GM12878 (cell line): ENCODE measurements around the gene ST3GAL5. TPM values are rescaled to one million over a fixed set of nuclear protein-coding genes. Genes with fewer than 3 reads are reported as not detected.

Experiments used
- ATAC-seq: fragments of 200-7000 bp; cut with Tn5 transposase; 3 replicates; pipeline ENCODE4 v1.9.1; 2020; ENCODE audit warnings: mild to moderate bottlenecking, moderate library complexity
- BruUV-seq: library from RNA; stranded (reverse); fragments of 400-500 nt; replicated peaks from 2 replicates; lab custom pipeline; 2021; lab: Mats Ljungman, UMichigan
- CTCF ChIA-PET: fragments of 300-600 bp; sonication (Branson Sonifier 250); formaldehyde crosslinking; extraction: SDS; loops from one replicate; lab custom pipeline; 2021; ENCODE audit warnings: inconsistent platforms; lab: Yijun Ruan, JAX
- POLR2A ChIA-PET: fragments of 350-600 bp; formaldehyde crosslinking; extraction: SDS; loops from one replicate; lab custom pipeline; 2021; ENCODE audit warnings: inconsistent platforms; lab: Charles Lee
- RAD21 ChIA-PET: fragments of 300-600 bp; sonication (Branson Sonifier 250); formaldehyde crosslinking; loops from one replicate; lab custom pipeline; 2023; ENCODE audit warnings: antibody characterized with exemption; ENCODE audit not compliant: unreplicated experiment; lab: Charles Lee
- SMC1A ChIA-PET: fragments of 300-600 bp; sonication (Branson Sonifier 250); formaldehyde crosslinking; loops from one replicate; lab custom pipeline; 2023; ENCODE audit not compliant: unreplicated experiment, uncharacterized antibody; lab: Charles Lee
- DNase-seq: peaks from one replicate; pipeline ENCODE4 v3.0.0-alpha.2; 2011; ENCODE audit warnings: low read depth, low spot score
- FAIRE-seq: peaks from 3 replicates; lab custom pipeline; 2011; peaks lifted over from hg19 to GRCh38; lab: Jason Lieb, UNC
- H2AFZ ChIP-seq: 2 replicates; pipeline ENCODE4 v1.6.0; 2011; ENCODE audit warnings: low read depth, low read length, control low read depth; ENCODE audit not compliant: control insufficient read depth
- H3K27ac ChIP-seq: 2 replicates; pipeline ENCODE4 v1.5.1; 2011; ENCODE audit warnings: control low read depth; ENCODE audit not compliant: control insufficient read depth, insufficient read depth
- H3K27me3 ChIP-seq, 2 experiments: replicated peaks in 1 of 2; 2 replicates each; pipeline versions ENCODE4 v1.6.0 to v1.6.1; 2011; ENCODE audit warnings: low read length in 1 of 2; ENCODE audit not compliant: control insufficient read depth in 2 of 2, insufficient read depth in 2 of 2
- H3K36me3 ChIP-seq, 2 experiments: 2 replicates each; pipeline ENCODE4 v1.5.1; 2011; ENCODE audit warnings: low read length in 1 of 2; ENCODE audit not compliant: control insufficient read depth in 2 of 2, insufficient read depth in 2 of 2
- H3K4me1 ChIP-seq: 2 replicates; pipeline ENCODE4 v1.6.1; 2011; ENCODE audit warnings: mild to moderate bottlenecking, low read length, moderate library complexity, mixed read lengths; ENCODE audit not compliant: control insufficient read depth, insufficient read depth
- H3K4me2 ChIP-seq: 2 replicates; pipeline ENCODE4 v1.6.0; 2011; ENCODE audit warnings: control low read depth; ENCODE audit not compliant: control insufficient read depth, insufficient read depth
- H3K4me3 ChIP-seq: fragments of 200-600 bp; sonication (generic); 2 replicates; pipeline ENCODE4 v1.5.1; 2016
- H3K79me2 ChIP-seq: 2 replicates; pipeline ENCODE4 v1.6.0; 2011; ENCODE audit warnings: low read length; ENCODE audit not compliant: control insufficient read depth, insufficient read depth
- H3K9ac ChIP-seq: 2 replicates; pipeline ENCODE4 v1.8.0; 2011; ENCODE audit warnings: low read length, control low read depth, mixed read lengths; ENCODE audit not compliant: control insufficient read depth, insufficient read depth
- H3K9me3 ChIP-seq: replicated peaks from 3 replicates; pipeline ENCODE4 v1.5.1; 2011; ENCODE audit warnings: mild to moderate bottlenecking, low read length; ENCODE audit not compliant: control insufficient read depth, insufficient read depth
- H4K20me1 ChIP-seq: 2 replicates; pipeline ENCODE4 v1.6.0; 2011; ENCODE audit not compliant: control insufficient read depth, insufficient read depth
- CEBPB ChIP-seq, 2 experiments: fragments of 150-350 bp in 1 of 2; IDR thresholded peaks; 2 replicates each; pipeline ENCODE4 v1.6.1; 2012 to 2014; ENCODE audit warnings: low read depth in 2 of 2, low read length in 2 of 2, borderline replicate concordance in 1 of 2, inconsistent platforms in 1 of 2
- NRF1 ChIP-seq: conservative IDR thresholded peaks from 2 replicates; pipeline ENCODE4 v1.6.1; 2011; ENCODE audit warnings: mild to moderate bottlenecking, low read depth, low read length, improper control_type of control experiment
- SMAD1 ChIP-seq: fragments of 450-650 bp; IDR thresholded peaks from 2 replicates; pipeline ENCODE4 v1.6.1; 2018; ENCODE audit warnings: mild to moderate bottlenecking, low read depth; ENCODE audit not compliant: partially characterized antibody
- SMC3 ChIP-seq: IDR thresholded peaks from 2 replicates; pipeline ENCODE4 v1.6.1; 2011; ENCODE audit warnings: low read length, improper control_type of control experiment, borderline replicate concordance
- STAT3 ChIP-seq: IDR thresholded peaks from 2 replicates; pipeline ENCODE4 v1.6.1; 2011; ENCODE audit warnings: low read depth, low read length, improper control_type of control experiment
- YBX1 ChIP-seq: fragments of 450-650 bp; IDR thresholded peaks from 2 replicates; pipeline ENCODE4 v1.6.1; 2016; ENCODE audit warnings: antibody characterized with exemption
- ZNF207 ChIP-seq: fragments of 450-650 bp; IDR thresholded peaks from 2 replicates; pipeline ENCODE4 v1.6.1; 2014; ENCODE audit warnings: antibody characterized with exemption, mild to moderate bottlenecking, borderline replicate concordance
- WGBS: methylation state at CpG from one replicate; pipeline ENCODE4 v1.1.6; 2016; ENCODE audit warnings: low lambda C conversion rate; ENCODE audit not compliant: insufficient replicate concordance, insufficient coverage; ENCODE audit errors: missing lambda C conversion rate; 5-methylcytosine and 5-hydroxymethylcytosine counted together
- in situ Hi-C: fragments of 300-500 bp; cut with MboI; formaldehyde crosslinking; loops from 9 replicates; pipeline ENCODE4 v1.14.3; 2018; ENCODE audit warnings: mixed read lengths
- intact Hi-C: fragments of 100-400 bp; cut with micrococcal nuclease; formaldehyde crosslinking; loops from one replicate; pipeline ENCODE4 v1.14.2; 2022; ENCODE audit not compliant: unreplicated experiment
- polyA plus RNA-seq, 11 experiments: library from polyadenylated mRNA; depleted of rRNA in 4 of 11; unstranded in 6 of 11; stranded (reverse) in 5 of 11; fragments of >200 nt; fragmentation: Nextera tagmentation in 4 of 11; fragmentation: Illumina TruSeq in 1 of 11; extraction: Ambion mirVana in 4 of 11; extraction: Trizol in 1 of 11; gene quantifications; 1 replicate in 1 of 11; 2 replicates in 10 of 11; pipeline versions ENCODE4 v1.2.1 to v1.2.3, GENCODE V29; 2011 to 2016; ENCODE audit warnings: inconsistent platforms in 2 of 11, missing spikeins in 2 of 11, low read depth in 1 of 11
- total RNA-seq, 4 experiments: library from RNA; depleted of rRNA in 3 of 4; stranded (reverse); fragments of >200 nt in 3 of 4; fragmentation: Illumina TruSeq in 1 of 4; extraction: Trizol in 1 of 4; gene quantifications; 2 replicates each; pipeline versions ENCODE4 v1.2.1 to v1.2.3, GENCODE V29; 2013 to 2021
- TF ChIP-seq, protein P1 (sequence below): fragments of 450-650 bp; IDR thresholded peaks from 2 replicates; pipeline ENCODE4 v1.6.1; 2016; ENCODE audit warnings: mild to moderate bottlenecking
- TF ChIP-seq, protein P2 (sequence below): fragments of 150-350 bp; IDR thresholded peaks from 2 replicates; pipeline ENCODE4 v1.6.1; 2016; ENCODE audit warnings: low read depth, low read length
- TF ChIP-seq, protein P3 (sequence below): fragments of 450-650 bp; IDR thresholded peaks from 2 replicates; pipeline ENCODE4 v1.6.1; 2017; ENCODE audit warnings: borderline replicate concordance

ST3GAL5 gene
- total and polyA plus RNA-seq, 10 of the 15 experiments (the other 5 are each of a cell fraction or from before 2014, with no cell fraction given), result 5.2 to 60.9 (median 10.2) TPM

DNA sequence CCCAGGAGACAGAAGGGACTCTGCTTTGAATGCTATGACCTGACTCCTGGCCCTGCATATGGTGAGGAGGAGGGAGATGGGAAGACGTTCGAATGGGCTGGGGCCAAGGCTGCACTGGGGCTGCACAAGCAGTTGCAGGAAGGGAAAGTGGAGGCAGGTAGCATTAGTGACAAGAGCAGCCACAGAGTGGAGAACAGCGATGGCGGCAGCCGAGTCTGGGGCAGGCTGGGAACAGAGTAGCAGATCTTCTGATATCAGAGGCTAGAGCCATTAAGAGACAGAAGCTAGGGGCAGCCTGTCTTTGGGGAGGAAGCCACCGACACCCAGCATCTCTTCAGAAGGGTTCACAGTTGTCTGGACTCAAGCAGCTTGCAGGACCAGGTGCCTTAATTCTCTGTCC lies 50.1 kb downstream of the ST3GAL5 start:
- Histone ChIP-seq H3K79me2 (no peaks in the 10 kb centered on the region), H3K4me2 (no peak overlapping the region), H3K9me3 (no peaks in the 10 kb centered on the region; the same call in 1 of the 3 replicates), H3K4me1 (peaks cover 9% of the 10 kb centered on the region), H4K20me1 (no peaks in the 10 kb centered on the region), H3K36me3 (no peaks in the 10 kb centered on the region), H3K4me3 (no peak overlapping the region), H3K27ac (no peak overlapping the region), H2AFZ (no peak overlapping the region), H3K27me3 (no peaks in the 10 kb centered on the region), H3K9ac (no peak overlapping the region)
- ChIA-PET RAD21 (interaction anchor here (1.0 to 1.9 kb wide), 4 partner anchors 49 to 241 kb away, joined by 3 to 6 read pairs (median 4); no protein-coding TSS in a partner anchor), POLR2A (interaction anchor here (0.5 to 0.6 kb wide), 2 partner anchors 11 to 720 kb away, joined by 3 to 4 read pairs; no protein-coding TSS in a partner anchor), CTCF (interaction anchor here (1.1 to 4.2 kb wide), 8 partner anchors 8 to 242 kb away, joined by 3 to 20 read pairs (median 4); no protein-coding TSS in a partner anchor), SMC1A (interaction anchor here (0.6 to 3.2 kb wide), 6 partner anchors 9 to 240 kb away, joined by 3 to 16 read pairs (median 4); partner anchors contain the start of gene ST3GAL5)
- FAIRE-seq (no peak), ATAC-seq (no peak), DNase-seq (no peak)
- WGBS, result 69% methylated on average over 6 of the region's 6 CpGs
- in situ Hi-C loops, result no loop called here
- intact Hi-C loops, result no loop called here
- no peak for TF ChIP-seq SMC3
- TF ChIP-seq, protein P1, sequence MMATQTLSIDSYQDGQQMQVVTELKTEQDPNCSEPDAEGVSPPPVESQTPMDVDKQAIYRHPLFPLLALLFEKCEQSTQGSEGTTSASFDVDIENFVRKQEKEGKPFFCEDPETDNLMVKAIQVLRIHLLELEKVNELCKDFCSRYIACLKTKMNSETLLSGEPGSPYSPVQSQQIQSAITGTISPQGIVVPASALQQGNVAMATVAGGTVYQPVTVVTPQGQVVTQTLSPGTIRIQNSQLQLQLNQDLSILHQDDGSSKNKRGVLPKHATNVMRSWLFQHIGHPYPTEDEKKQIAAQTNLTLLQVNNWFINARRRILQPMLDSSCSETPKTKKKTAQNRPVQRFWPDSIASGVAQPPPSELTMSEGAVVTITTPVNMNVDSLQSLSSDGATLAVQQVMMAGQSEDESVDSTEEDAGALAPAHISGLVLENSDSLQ, result no peak
- BruUV-seq, result no TSS peak

DNA sequence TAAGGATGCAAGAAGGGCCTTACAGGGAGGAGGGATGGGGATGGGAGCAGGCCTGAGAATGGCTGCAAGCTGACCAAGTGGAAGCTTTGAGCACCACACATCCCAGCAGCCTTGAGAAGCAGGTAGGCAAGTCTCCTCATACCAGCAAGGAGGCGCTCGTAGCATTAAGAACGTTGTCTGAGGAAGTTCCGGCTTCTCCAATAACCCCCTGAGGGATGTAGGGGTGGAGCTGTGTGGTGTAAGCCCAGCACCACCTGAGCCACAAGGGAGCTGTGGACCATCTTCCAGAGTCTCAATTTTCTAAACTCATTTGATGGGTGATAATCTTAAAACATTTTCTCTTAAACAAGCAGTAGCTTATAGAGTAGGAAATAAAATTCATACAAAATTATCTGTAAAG lies 50.6 kb downstream of the ST3GAL5 start:
- Histone ChIP-seq H3K36me3 (no peaks in the 10 kb centered on the region), H3K4me2 (no peak overlapping the region), H3K9ac (no peak overlapping the region), H3K27ac (no peak overlapping the region), H2AFZ (no peak overlapping the region), H3K27me3 (no peaks in the 10 kb centered on the region), H3K9me3 (no peaks in the 10 kb centered on the region; the same call in 1 of the 3 replicates), H3K4me1 (peaks cover 9% of the 10 kb centered on the region), H4K20me1 (no peaks in the 10 kb centered on the region), H3K4me3 (no peak overlapping the region), H3K79me2 (no peaks in the 10 kb centered on the region)
- intact Hi-C loops (no loop called here), in situ Hi-C loops (no loop called here)
- no peak for DNase-seq
- no peak for ATAC-seq
- no TSS peak for BruUV-seq
- ChIA-PET RAD21 (interaction anchor here (0.7 to 1.9 kb wide), 6 partner anchors 11 to 241 kb away, joined by 3 to 6 read pairs (median 4); no protein-coding TSS in a partner anchor), CTCF (interaction anchor here (1.1 to 4.2 kb wide), 8 partner anchors 7 to 242 kb away, joined by 3 to 20 read pairs (median 4); no protein-coding TSS in a partner anchor), POLR2A (interaction anchor here (0.5 to 0.6 kb wide), 2 partner anchors 11 to 721 kb away, joined by 3 to 4 read pairs; no protein-coding TSS in a partner anchor), SMC1A (interaction anchor here (0.6 to 3.2 kb wide), 6 partner anchors 8 to 240 kb away, joined by 3 to 16 read pairs (median 4); partner anchors contain the start of gene ST3GAL5)
- FAIRE-seq, result no peak
- 56% methylated on average over 4 of the region's 4 CpGs for WGBS
- TF ChIP-seq YBX1 (no peak), STAT3 (no peak), CEBPB (IDR thresholded peaks at IDR 0.05; ENCODE audit: borderline replicate concordance in 1 of 2, low read depth in 2 of 2, low read length in 2 of 2) (no peak), ZNF207 (no peak), NRF1 (no peak), SMAD1 (no peak)
- TF ChIP-seq, protein P2, sequence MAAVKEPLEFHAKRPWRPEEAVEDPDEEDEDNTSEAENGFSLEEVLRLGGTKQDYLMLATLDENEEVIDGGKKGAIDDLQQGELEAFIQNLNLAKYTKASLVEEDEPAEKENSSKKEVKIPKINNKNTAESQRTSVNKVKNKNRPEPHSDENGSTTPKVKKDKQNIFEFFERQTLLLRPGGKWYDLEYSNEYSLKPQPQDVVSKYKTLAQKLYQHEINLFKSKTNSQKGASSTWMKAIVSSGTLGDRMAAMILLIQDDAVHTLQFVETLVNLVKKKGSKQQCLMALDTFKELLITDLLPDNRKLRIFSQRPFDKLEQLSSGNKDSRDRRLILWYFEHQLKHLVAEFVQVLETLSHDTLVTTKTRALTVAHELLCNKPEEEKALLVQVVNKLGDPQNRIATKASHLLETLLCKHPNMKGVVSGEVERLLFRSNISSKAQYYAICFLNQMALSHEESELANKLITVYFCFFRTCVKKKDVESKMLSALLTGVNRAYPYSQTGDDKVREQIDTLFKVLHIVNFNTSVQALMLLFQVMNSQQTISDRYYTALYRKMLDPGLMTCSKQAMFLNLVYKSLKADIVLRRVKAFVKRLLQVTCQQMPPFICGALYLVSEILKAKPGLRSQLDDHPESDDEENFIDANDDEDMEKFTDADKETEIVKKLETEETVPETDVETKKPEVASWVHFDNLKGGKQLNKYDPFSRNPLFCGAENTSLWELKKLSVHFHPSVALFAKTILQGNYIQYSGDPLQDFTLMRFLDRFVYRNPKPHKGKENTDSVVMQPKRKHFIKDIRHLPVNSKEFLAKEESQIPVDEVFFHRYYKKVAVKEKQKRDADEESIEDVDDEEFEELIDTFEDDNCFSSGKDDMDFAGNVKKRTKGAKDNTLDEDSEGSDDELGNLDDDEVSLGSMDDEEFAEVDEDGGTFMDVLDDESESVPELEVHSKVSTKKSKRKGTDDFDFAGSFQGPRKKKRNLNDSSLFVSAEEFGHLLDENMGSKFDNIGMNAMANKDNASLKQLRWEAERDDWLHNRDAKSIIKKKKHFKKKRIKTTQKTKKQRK, result no peak
- TF ChIP-seq, protein P3, sequence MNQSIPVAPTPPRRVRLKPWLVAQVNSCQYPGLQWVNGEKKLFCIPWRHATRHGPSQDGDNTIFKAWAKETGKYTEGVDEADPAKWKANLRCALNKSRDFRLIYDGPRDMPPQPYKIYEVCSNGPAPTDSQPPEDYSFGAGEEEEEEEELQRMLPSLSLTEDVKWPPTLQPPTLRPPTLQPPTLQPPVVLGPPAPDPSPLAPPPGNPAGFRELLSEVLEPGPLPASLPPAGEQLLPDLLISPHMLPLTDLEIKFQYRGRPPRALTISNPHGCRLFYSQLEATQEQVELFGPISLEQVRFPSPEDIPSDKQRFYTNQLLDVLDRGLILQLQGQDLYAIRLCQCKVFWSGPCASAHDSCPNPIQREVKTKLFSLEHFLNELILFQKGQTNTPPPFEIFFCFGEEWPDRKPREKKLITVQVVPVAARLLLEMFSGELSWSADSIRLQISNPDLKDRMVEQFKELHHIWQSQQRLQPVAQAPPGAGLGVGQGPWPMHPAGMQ, result no peak
